ENCODE results near the gene ATF6.
"Not testable (repeated sequence)": the region's sequence is repeated elsewhere in the genome, so short reads cannot be mapped to it uniquely, and the experiment has no call there.

Gene ATF6

DNA sequence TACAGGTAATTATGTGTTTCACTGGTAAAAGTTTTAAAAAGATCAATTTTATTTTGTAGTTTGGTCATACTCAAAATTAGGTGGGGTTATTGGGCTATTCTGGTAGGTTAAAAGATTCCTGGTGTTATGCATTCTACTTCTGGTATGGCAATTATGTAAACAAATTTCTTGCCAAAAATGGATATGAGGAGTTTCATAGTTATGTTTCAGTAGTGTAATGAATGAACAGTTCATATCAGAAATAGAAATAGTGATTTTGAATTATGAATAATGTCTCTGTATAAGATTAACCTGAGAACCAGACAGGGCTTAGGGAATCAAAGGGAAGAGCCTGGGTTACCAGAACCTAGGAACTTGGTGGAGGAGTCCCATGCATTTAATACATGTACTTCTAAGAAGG is 15.9 kb downstream of the ATF6 start:
- no peak for DNase-seq

DNA sequence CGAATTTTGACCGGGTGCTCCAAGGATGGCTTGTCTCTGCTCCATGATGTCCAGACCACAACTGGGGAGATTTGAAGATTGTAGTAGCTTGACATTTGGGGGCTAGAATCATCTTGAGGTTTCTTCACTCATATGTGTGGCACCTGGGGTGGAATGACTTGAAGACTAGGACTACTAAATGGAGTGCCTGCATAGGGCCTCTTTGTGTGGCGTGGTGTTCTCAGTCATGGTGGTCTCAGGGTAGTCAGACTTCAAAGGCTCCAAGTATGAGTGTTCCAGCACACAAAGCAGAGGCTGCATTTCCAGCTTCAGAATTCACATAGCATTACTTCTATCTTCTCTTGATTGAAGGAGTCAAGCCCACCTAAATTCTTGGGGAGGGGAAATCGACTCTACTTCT is 16.8 kb downstream of the ATF6 start:
- no peak for DNase-seq

DNA sequence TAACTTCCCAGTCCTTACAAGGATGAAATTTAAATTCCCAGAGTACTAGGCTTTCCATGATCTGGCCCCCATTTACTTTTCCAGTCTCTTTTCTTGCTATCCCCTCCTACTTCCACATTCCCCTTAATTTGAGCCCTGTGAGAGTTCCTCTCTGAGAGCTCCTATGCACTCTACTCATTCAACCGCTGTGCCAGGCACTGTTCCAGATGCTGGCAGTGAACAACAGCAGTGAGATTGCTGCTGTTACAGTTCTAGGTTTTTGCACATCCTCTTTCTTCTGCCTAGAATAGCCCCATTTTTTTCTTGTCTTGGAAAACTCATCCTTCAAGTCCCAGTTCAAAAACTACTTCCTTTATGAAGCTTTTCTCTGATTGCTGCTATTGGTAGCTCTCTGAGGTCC is 18.8 kb downstream of the ATF6 start:
- DNase-seq, result no peak

DNA sequence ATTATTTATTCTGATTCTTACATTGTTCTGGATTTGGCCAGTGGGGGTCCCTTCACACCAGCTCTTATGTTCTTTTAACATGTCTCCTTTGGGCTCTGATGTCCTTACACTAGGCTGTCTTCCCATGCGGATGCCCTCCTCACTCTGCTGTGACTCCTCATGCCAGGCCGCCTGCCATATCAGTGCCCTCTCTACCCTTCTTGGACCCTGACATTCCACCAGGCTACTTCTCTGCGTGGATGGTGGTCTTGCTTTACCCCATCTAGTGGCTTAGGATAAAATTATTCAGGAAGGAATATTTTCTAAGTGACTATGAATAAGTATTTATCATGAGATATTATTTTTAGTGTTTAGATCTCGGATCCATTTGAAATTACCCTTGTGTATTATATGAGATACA is 21.2 kb downstream of the ATF6 start:
- no peak for DNase-seq

DNA sequence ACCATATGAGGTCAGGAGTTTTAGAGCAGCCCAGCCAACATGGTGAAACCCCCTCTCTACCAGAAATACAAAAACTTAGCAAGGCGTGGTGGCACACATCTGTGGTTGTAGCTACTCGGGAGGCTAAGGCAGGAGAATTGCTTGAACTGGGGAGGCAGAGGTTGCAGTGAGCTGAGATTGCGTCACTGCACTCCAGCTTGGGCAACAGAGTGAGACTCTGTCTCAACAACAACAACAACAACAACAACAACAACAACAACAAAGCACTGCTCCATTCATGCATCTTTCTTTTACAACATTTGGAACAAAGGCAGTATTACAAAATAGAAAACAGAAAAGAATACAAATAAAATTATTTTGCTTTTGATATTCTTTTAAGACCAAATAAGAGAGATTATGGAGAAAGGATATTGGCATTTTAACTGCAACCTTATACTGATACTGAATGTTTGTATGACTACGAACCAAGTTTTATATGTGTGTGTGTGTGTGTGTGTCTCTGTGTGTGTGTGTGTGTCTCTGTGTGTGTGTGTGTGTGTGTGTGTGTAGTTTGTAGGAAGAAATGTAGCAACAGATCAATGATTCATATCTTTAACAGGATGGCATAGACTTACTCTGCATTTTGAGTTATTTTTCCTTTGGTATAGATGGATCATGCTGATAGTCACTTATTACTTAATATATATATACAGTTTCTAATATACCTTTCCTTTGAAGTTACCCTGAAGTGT is 24.6 kb downstream of the ATF6 start:
- no peak for DNase-seq

DNA sequence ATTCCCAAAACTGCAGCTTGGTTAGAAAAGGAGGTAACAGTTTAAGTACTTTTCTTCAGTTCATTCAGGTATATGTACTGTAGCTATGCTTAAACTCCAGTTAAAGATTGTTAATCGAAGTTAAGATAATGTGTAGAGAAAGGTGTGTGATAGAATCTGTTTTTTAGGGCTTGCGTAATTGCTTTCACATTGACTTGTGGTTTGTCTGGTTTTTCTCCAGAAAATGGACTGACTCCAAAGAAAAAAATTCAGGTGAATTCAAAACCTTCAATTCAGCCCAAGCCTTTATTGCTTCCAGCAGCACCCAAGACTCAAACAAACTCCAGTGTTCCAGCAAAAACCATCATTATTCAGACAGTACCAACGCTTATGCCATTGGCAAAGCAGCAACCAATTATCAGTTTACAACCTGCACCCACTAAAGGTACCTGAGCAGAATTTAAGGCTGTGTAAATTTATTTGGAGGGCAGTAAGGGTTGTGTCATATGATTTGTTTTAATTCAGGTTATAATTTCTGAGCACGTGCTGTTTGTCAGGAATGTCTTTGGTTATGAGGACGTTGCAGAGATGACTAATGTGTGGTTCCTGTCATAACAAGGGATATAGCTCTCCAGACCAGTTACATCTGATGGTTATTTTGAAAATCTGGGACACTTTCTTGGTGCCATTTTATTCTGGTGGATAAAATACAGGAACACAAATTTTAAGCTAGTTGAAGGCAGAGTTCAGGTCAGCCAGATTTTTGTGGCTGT is 26.0 kb downstream of the ATF6 start:
- no peak for DNase-seq

DNA sequence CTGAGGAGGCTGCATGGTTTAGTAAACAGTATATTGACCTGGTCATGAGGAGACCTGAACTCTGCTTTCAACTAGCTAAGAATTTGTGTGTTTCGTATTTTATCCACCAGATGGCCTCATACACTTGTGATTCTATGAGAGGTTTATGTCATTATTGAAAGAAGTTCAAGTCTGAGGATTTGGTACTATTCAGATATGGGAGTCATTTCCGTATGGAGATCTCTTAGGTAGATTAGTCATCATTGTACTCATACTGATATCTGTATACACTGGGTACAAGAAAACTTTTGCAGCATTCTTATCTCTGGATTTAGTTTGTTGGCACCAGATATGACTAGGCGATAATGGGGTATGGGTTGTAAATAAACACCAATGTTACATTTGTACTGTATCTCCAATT is 26.6 kb downstream of the ATF6 start:
- DNase-seq, result peak in 1 of 2 donors; percentile 54

DNA sequence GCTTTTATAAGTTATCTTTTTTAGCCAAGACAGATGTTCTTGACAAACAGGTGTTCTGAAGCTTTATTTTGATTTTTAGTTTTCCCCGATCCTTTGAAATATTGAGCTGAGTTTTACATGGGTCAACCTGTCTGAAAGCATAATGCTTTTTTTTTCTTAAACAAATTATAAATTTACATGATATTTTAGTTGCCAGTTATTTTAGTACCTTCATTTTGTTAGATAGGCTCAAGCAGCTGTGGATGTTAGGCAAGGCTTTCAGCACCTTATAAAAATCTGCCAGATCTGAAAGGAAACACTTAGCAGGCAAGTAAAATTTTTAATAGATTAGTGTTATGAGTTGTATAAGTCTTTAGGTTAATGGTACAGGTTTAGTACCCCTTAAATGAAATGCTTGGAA is 33.7 kb downstream of the ATF6 start:
- DNase-seq, result no peak

DNA sequence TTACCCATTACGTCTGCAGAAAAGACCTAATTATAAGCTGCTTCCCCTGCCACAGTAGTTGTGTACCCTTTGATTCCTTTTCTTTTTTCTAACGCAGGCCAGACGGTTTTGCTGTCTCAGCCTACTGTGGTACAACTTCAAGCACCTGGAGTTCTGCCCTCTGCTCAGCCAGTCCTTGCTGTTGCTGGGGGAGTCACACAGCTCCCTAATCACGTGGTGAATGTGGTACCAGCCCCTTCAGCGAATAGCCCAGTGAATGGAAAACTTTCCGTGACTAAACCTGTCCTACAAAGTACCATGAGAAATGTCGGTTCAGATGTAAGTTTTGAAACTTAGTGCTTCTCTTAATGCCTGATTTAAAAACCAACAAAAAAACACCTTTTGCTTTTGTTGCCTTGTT is 35.8 kb downstream of the ATF6 start:
- DNase-seq, result no peak

DNA sequence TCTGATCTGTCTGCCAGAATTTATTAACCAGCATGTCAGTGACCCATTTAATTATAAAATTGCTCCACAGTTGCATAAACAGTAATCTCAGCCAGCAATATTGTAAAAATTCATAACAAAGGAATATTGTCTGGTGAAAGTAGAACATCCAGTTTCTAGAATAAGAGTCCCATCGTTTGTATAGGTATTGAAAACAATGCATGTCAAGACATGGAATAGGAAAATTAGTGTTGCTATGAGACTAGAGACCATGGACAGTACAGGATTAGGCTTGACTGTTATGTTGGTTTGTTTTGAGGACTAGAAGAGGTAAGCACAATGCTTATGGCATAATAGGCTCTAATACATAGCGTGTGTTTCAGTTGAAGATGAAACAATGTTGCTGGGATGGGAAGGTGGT is 37.1 kb downstream of the ATF6 start:
- no peak for DNase-seq

DNA sequence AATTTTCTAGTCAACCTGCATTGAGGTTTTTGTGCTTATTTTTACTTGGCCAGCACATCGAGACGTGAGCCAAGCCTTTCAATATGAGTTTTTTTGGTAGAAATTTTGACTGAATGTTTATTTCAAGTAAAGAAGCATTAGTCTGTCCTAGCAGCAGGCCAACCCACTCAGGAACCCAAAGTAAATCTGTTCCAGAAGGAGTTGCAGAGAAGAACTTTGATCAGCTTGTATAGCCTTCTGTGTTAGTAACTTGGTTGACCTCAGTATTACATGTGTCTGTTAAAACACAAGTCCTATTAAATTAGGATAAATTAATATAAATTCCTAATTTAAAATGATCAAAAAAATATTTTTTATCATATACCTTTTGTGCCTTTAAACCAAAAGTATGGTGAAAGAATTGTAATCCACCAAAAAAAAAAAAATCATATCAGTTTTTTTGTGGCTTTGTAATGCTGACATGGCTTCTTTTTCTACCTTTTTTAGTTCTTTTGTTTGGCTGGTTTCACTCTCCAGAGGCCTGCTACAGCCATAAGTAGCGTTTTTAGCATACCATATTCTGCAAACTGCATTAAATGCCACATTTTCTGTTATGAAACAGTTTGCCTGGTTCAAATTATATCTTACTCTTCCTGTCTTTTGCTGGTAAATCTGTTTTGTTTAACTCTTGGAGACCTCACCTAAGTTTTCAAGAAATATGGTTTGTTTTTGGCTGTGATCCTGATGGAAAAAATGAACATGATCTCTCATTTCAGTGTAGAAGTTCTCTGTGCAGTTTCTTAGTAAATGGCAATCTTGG is 39.5 kb downstream of the ATF6 start:
- DNase-seq, result no peak

DNA sequence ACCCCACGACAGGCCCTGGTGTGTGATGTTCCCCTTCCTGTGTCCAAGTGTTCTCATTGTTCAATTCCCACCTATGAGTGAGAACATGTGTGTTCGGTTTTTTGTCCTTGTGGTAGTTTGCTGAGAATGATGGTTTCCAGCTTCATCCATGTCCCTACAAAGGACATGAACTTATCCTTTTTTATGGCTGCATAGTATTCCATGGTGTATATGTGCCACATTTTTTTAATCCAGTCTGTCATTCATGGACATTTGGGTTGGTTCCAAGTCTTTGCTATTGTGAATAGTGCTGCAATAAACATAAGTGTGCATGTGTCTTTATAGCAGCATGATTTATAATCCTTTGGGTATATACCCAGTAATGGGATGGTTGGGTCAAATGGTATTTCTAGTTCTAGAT is 43.1 kb downstream of the ATF6 start:
- not testable (repeated sequence) for DNase-seq

DNA sequence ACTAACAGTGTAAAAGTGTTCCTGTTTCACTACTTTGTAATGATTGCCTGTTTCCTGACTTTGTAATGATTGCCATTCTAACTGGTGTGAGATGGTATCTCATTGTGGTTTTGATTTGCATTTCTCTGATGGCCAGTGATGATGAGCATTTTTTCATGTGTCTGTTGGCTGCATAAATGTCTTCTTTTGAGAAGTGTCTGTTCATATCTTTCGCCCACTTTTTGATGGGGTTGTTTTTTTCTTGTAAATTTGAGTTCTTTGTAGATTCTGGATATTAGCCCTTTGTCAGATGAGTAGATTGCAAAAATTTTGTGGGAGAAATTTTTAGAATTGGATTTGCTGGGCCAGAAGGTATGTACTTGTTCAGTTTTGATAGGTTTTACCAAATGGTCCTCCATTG is 43.5 kb downstream of the ATF6 start:
- DNase-seq, result not testable (repeated sequence)

DNA sequence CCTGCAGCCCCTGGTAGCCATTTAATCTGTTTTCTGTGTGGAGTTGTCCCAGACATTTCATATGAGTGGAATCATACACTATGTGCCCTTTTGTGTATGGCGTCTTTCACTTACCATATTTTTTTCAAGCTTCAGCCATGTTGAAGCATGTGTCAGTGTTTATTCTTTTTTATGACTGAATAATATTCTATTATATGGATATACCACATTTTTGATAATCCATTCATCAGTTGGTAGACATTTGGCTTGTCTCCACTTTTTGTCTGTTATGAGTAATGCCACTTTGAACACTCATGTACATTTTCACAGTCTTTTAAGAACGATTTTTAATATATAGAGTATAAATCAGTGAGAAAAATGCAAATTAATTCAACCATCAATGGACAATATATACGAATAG is 44.7 kb downstream of the ATF6 start:
- no peak for DNase-seq

DNA sequence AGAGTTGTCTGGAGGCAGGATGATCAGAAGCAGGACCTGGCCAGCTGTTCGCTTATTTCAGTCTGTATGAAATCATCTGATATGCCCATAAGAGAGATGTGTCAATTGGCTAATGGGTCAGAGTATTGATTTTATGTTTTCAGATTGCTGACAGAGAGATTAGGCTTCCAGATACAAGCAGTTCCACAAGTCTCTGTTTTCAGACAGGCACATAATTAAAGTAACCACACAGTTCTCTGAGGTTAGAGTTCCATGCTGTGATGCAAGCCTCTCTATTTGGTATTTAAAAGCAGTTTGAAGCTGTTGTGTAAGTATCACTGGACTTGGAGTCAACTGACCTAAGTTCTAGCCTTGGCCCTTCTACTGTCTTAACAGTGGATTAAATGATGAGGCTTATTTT is 50.1 kb downstream of the ATF6 start:
- no peak for DNase-seq

DNA sequence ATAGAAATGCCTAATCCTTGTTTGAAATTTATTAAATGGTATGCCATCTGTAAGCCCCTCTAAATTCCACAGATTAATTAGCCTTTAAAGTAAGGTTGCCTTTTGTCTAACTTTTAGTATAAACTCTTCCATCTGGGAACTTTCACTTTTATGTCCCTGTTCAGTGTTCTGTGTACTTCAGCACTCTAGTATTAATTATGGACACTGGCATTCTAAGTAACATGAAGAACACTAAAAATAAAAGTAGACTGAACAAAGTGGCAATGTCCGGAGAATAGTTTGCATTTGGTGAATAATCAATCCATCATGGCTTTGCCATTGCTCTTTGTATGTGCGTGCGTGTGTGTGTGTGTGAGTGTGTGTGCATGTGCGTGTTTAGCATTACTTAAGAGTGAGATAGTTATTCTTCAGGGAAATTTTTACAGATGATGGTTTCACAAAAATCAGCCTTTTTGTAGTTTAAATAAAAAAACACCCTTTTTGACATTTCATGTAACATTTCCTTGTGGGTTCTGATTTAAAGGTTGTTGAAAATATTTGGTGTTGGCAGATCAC is 51.1 kb downstream of the ATF6 start:
- DNase-seq, result no peak

DNA sequence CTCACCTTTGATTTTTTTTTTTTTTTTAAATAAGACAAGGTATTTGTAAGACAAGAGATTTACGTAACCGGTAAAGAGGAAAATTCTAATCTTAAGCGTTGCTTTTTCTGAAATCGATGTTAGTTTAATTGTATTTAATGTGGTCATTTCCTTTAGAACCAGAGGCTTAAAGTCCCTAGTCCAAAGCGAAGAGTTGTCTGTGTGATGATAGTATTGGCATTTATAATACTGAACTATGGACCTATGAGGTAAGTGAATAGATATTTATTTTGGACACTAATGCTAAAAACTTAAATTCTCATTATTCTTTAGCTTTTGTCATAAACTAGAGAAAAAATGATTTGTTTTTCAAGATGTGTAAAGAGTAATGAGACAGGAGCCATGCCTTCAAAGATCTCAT is 54.8 kb downstream of the ATF6 start:
- no peak for DNase-seq

DNA sequence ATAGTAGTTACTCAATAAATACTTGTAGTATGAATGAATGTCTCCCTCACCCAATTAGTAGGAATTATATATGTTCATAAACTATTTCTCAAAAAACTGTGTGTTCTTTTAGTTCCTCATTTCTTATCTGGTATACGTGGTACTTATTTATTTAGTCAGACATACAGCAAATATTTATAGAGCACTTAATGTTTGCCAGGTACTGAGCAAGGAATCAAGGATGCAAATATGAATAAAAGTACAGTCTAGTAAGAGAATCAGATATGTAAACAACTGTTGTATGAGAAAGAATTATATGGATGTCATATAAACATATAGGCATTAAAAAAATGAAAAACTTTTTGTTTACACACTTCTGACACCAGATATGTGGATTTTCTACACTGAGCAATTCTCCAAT is 58.5 kb downstream of the ATF6 start:
- DNase-seq, result no peak

DNA sequence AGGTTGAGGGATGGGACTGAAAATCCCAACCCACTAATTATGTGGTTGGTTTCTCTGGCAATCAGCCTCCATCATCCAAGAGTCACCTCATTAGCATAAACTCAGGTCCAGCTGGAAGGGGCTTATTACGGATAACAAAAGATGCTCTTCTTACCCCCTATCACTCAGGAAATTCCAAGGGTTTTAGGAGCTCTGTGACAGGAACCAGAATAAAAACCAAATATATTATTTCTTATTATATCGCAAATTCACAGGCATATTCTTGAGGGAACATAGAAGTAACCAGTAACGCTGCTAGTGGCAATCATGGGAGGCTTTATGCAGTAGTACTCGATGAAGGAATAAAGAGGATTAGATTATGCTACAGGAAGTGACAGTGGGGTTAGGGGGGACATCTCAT is 59.7 kb downstream of the ATF6 start:
- DNase-seq, result no peak

DNA sequence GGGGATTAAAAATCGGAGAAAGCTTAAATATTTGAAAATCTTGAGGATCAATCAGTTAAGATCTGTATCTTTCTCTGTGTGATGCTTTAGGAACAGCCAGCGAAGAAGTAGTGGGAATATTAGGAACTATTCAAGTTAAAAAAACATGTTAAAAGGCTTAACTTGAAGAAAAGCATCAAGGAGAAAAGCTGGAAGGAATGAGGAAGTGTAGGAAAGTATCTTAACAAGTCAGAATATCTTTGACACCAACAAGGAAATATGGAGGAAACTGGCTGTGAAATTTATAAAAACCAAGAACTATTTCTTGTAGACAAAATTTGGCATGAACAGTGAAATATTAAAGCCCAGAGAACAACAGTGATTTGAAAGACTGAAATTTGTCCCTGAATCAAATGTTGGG is 60.4 kb downstream of the ATF6 start:
- no peak for DNase-seq

DNA sequence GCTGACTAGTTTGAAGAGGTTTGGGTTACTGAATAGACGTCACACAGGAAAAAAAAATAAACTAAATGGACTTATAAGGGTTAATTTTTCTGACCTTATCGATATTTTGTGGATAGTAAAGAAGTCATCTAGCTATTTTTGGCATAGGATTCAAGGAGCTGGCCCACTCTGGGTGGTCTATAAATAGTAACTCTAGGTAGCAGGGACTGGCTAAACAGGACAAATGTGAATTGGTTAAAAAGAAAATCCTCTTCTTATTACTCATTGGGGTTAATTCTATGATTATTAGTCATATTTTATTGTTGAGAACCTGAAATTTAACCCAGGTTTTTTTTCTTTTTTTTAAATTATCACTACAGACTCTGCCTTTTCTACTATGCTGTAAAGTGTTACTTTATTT is 61.7 kb downstream of the ATF6 start:
- no peak for DNase-seq

DNA sequence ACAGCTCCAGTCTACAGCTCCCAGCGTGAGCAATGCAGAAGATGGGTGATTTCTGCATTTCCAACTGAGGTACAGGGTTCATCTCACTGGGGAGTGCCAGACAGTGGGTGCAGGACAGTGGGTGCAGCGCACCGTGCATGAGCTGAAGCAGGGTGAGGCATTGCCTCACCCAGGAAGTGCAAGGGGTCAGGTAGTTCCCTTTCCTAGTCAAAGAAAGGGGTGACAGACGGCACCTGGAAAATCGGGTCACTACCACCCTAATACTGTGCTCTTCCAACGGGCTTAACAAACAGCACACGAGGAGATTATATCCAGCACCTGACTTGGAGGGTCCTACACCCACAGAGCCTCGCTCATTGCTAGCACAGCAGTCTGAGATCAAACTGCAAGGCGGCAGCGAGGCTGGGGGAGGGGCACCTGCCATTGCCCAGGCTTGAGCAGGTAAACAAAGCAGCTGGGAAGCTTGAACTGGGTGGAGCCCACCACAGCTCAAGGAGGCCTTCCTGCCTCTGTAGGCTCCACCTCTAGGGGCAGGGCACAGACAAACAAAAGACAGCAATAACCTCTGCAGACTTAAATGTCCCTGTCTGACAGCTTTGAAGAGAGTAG is 66.3 kb downstream of the ATF6 start:
- DNase-seq, result peak; percentile 0 to 14

DNA sequence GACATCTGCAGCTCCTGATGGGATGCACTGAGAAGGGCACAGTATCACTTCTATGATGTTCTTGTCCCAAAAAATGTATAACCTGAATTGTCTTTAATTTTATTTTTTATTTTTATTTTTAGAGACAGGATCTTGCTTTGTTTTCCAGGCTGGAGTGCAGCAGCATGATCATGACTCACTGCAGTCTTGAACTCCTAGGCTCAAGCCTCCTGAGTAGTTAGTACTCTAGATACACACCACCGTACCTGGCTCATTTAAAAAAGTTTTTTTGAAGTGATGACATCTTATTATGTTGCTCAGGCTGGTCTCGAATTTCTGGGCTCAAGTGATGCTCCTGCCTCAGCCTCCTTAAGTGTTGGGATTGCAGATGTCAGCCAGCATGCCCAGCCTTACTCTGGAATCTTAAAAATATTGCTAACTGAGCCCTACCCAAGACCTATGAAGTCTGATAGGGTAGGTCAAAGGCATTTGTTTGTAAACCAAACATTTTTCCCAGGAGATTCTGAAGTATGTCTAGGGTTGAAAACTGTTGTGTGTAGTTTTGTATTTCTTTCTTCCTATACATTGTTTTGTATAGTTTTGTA is 68.9 kb downstream of the ATF6 start:
- no peak for DNase-seq

All from CD4-positive, alpha-beta T cell treated with Interleukin-1 beta for 1 hour (primary cell).